SKM-1 treated with dmso at 0.1 percent for 144 hours (cell line): ENCODE data around the gene RBM26.
"Not testable (repeated sequence)": the region's sequence is repeated elsewhere in the genome, so short reads cannot be mapped to it uniquely, and the experiment has no call there.

Source experiments
- DNase-seq: peaks from one replicate; lab custom pipeline; 2025; ENCODE audit not compliant: unreplicated experiment; lab: John Stamatoyannopoulos, UW

The RBM26 gene

GRCh38 chr13:79387853-79388252 is 18.2 kb downstream of the RBM26 start:
- no peak for DNase-seq

- no peak for DNase-seq
Measured at GRCh38 chr13:79386125-79386826, 19.8 kb downstream of the RBM26 start.

GRCh38 chr13:79385694-79386093 is 20.4 kb downstream of the RBM26 start:
- peak; percentile 27 for DNase-seq

GRCh38 chr13:79384022-79384610 is 21.9 kb downstream of the RBM26 start:
- no peak for DNase-seq

- no peak for DNase-seq
Measured at GRCh38 chr13:79382545-79383275, 23.3 kb downstream of the RBM26 start.

GRCh38 chr13:79380997-79381396 is 25.1 kb downstream of the RBM26 start:
- no peak for DNase-seq

- DNase-seq: no peak
Measured at GRCh38 chr13:79379274-79379673, 26.8 kb downstream of the RBM26 start.

- no peak for DNase-seq
Measured at GRCh38 chr13:79376843-79377242, 29.2 kb downstream of the RBM26 start.

- peak; percentile 6 for DNase-seq
Measured at GRCh38 chr13:79374578-79374977, 31.5 kb downstream of the RBM26 start.

- DNase-seq: no peak
Measured at GRCh38 chr13:79373916-79374315, 32.1 kb downstream of the RBM26 start.

- DNase-seq: no peak
Measured at GRCh38 chr13:79369226-79369625, 36.8 kb downstream of the RBM26 start.

- DNase-seq: no peak
Measured at GRCh38 chr13:79365981-79366380, 40.1 kb downstream of the RBM26 start.

- no peak for DNase-seq
Measured at GRCh38 chr13:79361299-79361698, 44.8 kb downstream of the RBM26 start.

GRCh38 chr13:79360095-79360494 is 46.0 kb downstream of the RBM26 start:
- DNase-seq: no peak

GRCh38 chr13:79359064-79359463 is 47.0 kb downstream of the RBM26 start:
- DNase-seq: no peak

GRCh38 chr13:79354285-79354684 is 51.8 kb downstream of the RBM26 start:
- DNase-seq: no peak

GRCh38 chr13:79353693-79354092 is 52.4 kb downstream of the RBM26 start:
- no peak for DNase-seq

- no peak for DNase-seq
Measured at GRCh38 chr13:79352107-79352506, 53.9 kb downstream of the RBM26 start.

- not testable (repeated sequence) for DNase-seq
Measured at GRCh38 chr13:79349608-79350007, 56.4 kb downstream of the RBM26 start.

GRCh38 chr13:79349011-79349410 is 57.0 kb downstream of the RBM26 start:
- no peak for DNase-seq

- no peak for DNase-seq
Measured at GRCh38 chr13:79346300-79346914, 59.6 kb downstream of the RBM26 start.

GRCh38 chr13:79341202-79341601 is 64.9 kb downstream of the RBM26 start:
- DNase-seq: no peak
